Measurements from ENCODE around the gene ZNF436. TPM values are rescaled to one million over a fixed set of nuclear protein-coding genes. Genes with fewer than 3 reads are reported as not detected.
"Not testable (repeated sequence)": the region's sequence is repeated elsewhere in the genome, so short reads cannot be mapped to it uniquely, and the experiment has no call there.

ZNF436 gene
- total RNA-seq, 3 donors from 2014 or later (not counting 1 experiment from before 2014, with no cell fraction given) = 4.5 to 7.8 (median 5.7) TPM

- no peaks in the 10 kb centered on the region for H3K27me3 ChIP-seq (ENCODE audit: control insufficient read depth, insufficient read depth, low read length)
- H3K4me1 ChIP-seq (ENCODE audit: control insufficient read depth, insufficient read depth, low read length) = no peaks in the 10 kb centered on the region
- DNase-seq (no peak), ATAC-seq (no peak)
- H3K27ac ChIP-seq (ENCODE audit: low read length) = no peak overlapping the region
- Mint-ChIP-seq H3K27me3 (ENCODE audit: low read depth in 2 of 2) (no peaks in the 10 kb centered on the region), H3K36me3 (peaks cover 5% of the 10 kb centered on the region), H3K4me1 (peaks cover 26 to 32% of the 10 kb centered on the region in 2 donors), H3K9me3 (no peaks in the 10 kb centered on the region), H3K27ac (peak overlapping the region in 1 of 2 donors; percentile 2), H3K4me3 (no peak overlapping the region)
- H3K9me3 ChIP-seq (ENCODE audit: control insufficient read depth, insufficient read depth, low read length) = no peaks in the 10 kb centered on the region
- TF ChIP-seq CTCF (IDR thresholded peaks at IDR 0.05) = no peak
- peaks cover 55% of the 10 kb centered on the region for H3K36me3 ChIP-seq (ENCODE audit: control insufficient read depth, insufficient read depth, low read length)
- intact Hi-C loops (cut with micrococcal nuclease) = no loop called here
- no peak overlapping the region for H3K4me3 ChIP-seq (ENCODE audit: low read length)
- 82% methylated on average over 2 of the region's 2 CpGs for WGBS (ENCODE audit: insufficient coverage)
Measured at GRCh38 chr1:23325393-23325792, 44.2 kb downstream of the ZNF436 start.

- ATAC-seq (no peak), DNase-seq (no peak)
- no peak overlapping the region for H3K27ac ChIP-seq (ENCODE audit: low read length)
- H3K4me1 ChIP-seq (ENCODE audit: control insufficient read depth, insufficient read depth, low read length) = no peaks in the 10 kb centered on the region
- H3K36me3 ChIP-seq (ENCODE audit: control insufficient read depth, insufficient read depth, low read length) = peaks cover 55% of the 10 kb centered on the region
- no peaks in the 10 kb centered on the region for H3K27me3 ChIP-seq (ENCODE audit: control insufficient read depth, insufficient read depth, low read length)
- H3K27ac Mint-ChIP-seq = peak overlapping the region; percentile 62 to 75
- H3K4me3 Mint-ChIP-seq = no peak overlapping the region
- no peaks in the 10 kb centered on the region for H3K9me3 ChIP-seq (ENCODE audit: control insufficient read depth, insufficient read depth, low read length)
- H3K36me3 Mint-ChIP-seq = peaks cover 8% of the 10 kb centered on the region
- WGBS (ENCODE audit: insufficient coverage) = 40% methylated on average over 1 of the region's 1 CpG
- no peak overlapping the region for H3K4me3 ChIP-seq (ENCODE audit: low read length)
- H3K27me3 Mint-ChIP-seq (ENCODE audit: low read depth in 2 of 2) = no peaks in the 10 kb centered on the region
- H3K9me3 Mint-ChIP-seq = no peaks in the 10 kb centered on the region
- TF ChIP-seq CTCF (IDR thresholded peaks at IDR 0.05) = no peak
- intact Hi-C loops (cut with micrococcal nuclease) = no loop called here
- peaks cover 19 to 21% of the 10 kb centered on the region in 2 donors for H3K4me1 Mint-ChIP-seq
Measured at GRCh38 chr1:23322770-23323169, 46.9 kb downstream of the ZNF436 start.

- intact Hi-C loops (cut with micrococcal nuclease); H3K4me3 Mint-ChIP-seq; H3K27me3 ChIP-seq (ENCODE audit: control insufficient read depth, insufficient read depth, low read length); H3K4me3 ChIP-seq (ENCODE audit: low read length); H3K4me1 ChIP-seq (ENCODE audit: control insufficient read depth, insufficient read depth, low read length); DNase-seq; H3K9me3 ChIP-seq (ENCODE audit: control insufficient read depth, insufficient read depth, low read length); H3K9me3 Mint-ChIP-seq; H3K27ac ChIP-seq (ENCODE audit: low read length); H3K27me3 Mint-ChIP-seq (ENCODE audit: low read depth in 2 of 2); ATAC-seq: not testable (repeated sequence)
- Mint-ChIP-seq H3K36me3 (peaks cover 39% of the 10 kb centered on the region), H3K4me1 (peaks cover 31% of the 10 kb centered on the region in 2 donors), H3K27ac (peak overlapping the region; percentile 26 to 43)
- WGBS (ENCODE audit: insufficient coverage) = 99% methylated on average over 7 of the region's 7 CpGs
- H3K36me3 ChIP-seq (ENCODE audit: control insufficient read depth, insufficient read depth, low read length) = peaks cover 70% of the 10 kb centered on the region
Measured at GRCh38 chr1:23310280-23310679, 59.4 kb downstream of the ZNF436 start.

Other genes with a start within 250 kb of the ZNF436 start
- gene LUZP1, start 201.0 kb downstream of the ZNF436 start, total RNA-seq = 10 to 100 TPM; 37.0 to 49.4 (median 39.6) TPM
- not detected for gene HTR1D, start 152.3 kb downstream of the ZNF436 start, total RNA-seq
- gene HNRNPR, start 25.6 kb downstream of the ZNF436 start, total RNA-seq = 100 to 1,000 TPM; 126 to 134 (median 128) TPM
- 1 to 10 TPM in 1 of 3 donors, under 1 TPM in 2; 0.75 to 1.5 (median 0.94) TPM for gene TCEA3, start 54.9 kb upstream of the ZNF436 start, total RNA-seq
- gene ASAP3, start 114.3 kb upstream of the ZNF436 start, total RNA-seq = under 1 TPM; 0.25 to 0.70 (median 0.59) TPM
- 1 to 10 TPM; 2.1 to 3.9 (median 3.2) TPM for gene E2F2, start 161.4 kb upstream of the ZNF436 start, total RNA-seq
- gene ID3, start 189.7 kb upstream of the ZNF436 start, total RNA-seq = 1 to 10 TPM in 2 of 3 donors, under 1 TPM in 1; 0.29 to 6.5 (median 2.4) TPM

All from natural killer cell (primary cell).